ENCODE measurements around the gene IRF7.
A peak's percentile ranks its signal among the peaks of the same experiment; 100 is the strongest.

IRF7 gene

GRCh38 chr11:616320-617198, 809 bp upstream of the IRF7 start:
- Mint-ChIP-seq H3K36me3 (ENCODE audit: low read depth) (peaks cover 8% of the 10 kb centered on the region), H3K4me1 (peaks cover 14% of the 10 kb centered on the region), H3K9me3 (no peaks in the 10 kb centered on the region), H3K27me3 (ENCODE audit: low read depth) (no peaks in the 10 kb centered on the region), H3K27ac (no peak overlapping the region), H3K4me3 (peak overlapping the region in 2 of 3 experiments; percentile 82)
- no peak for TF ChIP-seq CTCF (IDR thresholded peaks at IDR 0.05; ENCODE audit: unreplicated experiment in 3 of 3)

GRCh38 chr11:614623-615503, 887 bp downstream of the IRF7 start:
- H3K36me3 Mint-ChIP-seq (ENCODE audit: low read depth): peaks cover 14% of the 10 kb centered on the region
- peak overlapping the region; percentile 82 to 83 (median 82) for H3K4me3 Mint-ChIP-seq
- no peaks in the 10 kb centered on the region for H3K9me3 Mint-ChIP-seq
- H3K27ac Mint-ChIP-seq: peak overlapping the region in 1 of 3 experiments; percentile 68
- no peak for TF ChIP-seq CTCF (IDR thresholded peaks at IDR 0.05; ENCODE audit: unreplicated experiment in 3 of 3)
- H3K27me3 Mint-ChIP-seq (ENCODE audit: low read depth): no peaks in the 10 kb centered on the region
- peaks cover 14% of the 10 kb centered on the region for H3K4me1 Mint-ChIP-seq

GRCh38 chr11:614021-614622, 1.6 kb downstream of the IRF7 start:
- Mint-ChIP-seq H3K27ac (no peak overlapping the region), H3K36me3 (ENCODE audit: low read depth) (peaks cover 14% of the 10 kb centered on the region), H3K9me3 (no peaks in the 10 kb centered on the region), H3K4me1 (peaks cover 14% of the 10 kb centered on the region), H3K27me3 (ENCODE audit: low read depth) (no peaks in the 10 kb centered on the region), H3K4me3 (peak overlapping the region; percentile 68 to 77 (median 76))
- no peak for TF ChIP-seq CTCF (IDR thresholded peaks at IDR 0.05; ENCODE audit: unreplicated experiment in 3 of 3)

DNA sequence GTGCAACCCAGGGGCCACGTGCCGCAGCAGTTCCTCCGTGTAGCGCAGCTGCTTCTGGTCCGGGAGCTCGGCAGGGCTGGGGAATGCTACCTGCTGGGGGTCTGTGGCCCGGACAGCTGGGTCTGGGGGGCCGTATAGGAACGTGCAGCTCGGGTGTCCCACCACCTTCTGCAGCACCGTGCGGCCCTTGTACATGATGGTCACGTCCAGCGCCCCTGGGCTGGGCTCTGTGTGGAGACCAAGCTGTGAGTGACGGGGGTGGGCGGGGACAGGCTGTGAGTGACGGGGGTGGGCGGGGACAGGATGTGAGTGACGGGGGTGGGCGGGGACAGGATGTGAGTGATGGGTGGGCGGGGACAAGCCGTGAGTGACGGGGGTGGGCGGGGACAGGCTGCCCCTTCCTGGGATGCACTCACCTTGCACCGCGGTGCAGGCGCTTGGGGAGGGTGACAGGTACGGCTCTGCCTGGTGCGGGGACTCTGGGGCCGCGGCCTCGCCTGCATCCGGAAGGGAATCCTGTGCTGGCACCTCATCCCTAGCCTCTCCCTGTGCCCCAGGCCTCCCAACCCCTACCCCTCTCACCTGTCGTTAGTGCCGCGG, 2.3 kb downstream of the IRF7 start:
- H3K27me3 Mint-ChIP-seq (ENCODE audit: low read depth): no peaks in the 10 kb centered on the region

More for the DNA sequence above, 2.3 kb downstream of the IRF7 start:
- peaks cover 14% of the 10 kb centered on the region for H3K4me1 Mint-ChIP-seq
- no peak overlapping the region for H3K27ac Mint-ChIP-seq
- H3K4me3 Mint-ChIP-seq: no peak overlapping the region
- TF ChIP-seq CTCF (IDR thresholded peaks at IDR 0.05; ENCODE audit: unreplicated experiment in 3 of 3): no peak
- H3K9me3 Mint-ChIP-seq: no peaks in the 10 kb centered on the region
- peaks cover 17% of the 10 kb centered on the region for H3K36me3 Mint-ChIP-seq (ENCODE audit: low read depth)
